GM20431 (cell line): ENCODE data around the gene DLGAP1.

Experiments
- in situ Hi-C: fragments of 300-500 bp; cut with MseI, MboI; formaldehyde crosslinking; loops from one replicate; pipeline ENCODE4 v1.15.0; 2020; ENCODE audit warnings: low sequenced_read_pairs; ENCODE audit not compliant: unreplicated experiment

DLGAP1 gene

GRCh38 chr18:4024702-4025101 lies 430.4 kb downstream of the DLGAP1 start:
- in situ Hi-C loops, result loop anchor here (25.0 kb wide), 1 partner anchor 237 kb away; no protein-coding TSS in a partner anchor

- in situ Hi-C loops, result loop anchor here (25.0 kb wide), 1 partner anchor 235 kb away; no protein-coding TSS in a partner anchor
These were observed 432.4 kb downstream of the DLGAP1 start for GRCh38 chr18:4022749-4023148.

GRCh38 chr18:4020026-4020425 lies 435.1 kb downstream of the DLGAP1 start:
- in situ Hi-C loops, result loop anchor here (25.0 kb wide), 1 partner anchor 233 kb away; no protein-coding TSS in a partner anchor

- in situ Hi-C loops, result loop anchor here (25.0 kb wide), 1 partner anchor 230 kb away; no protein-coding TSS in a partner anchor
These were observed 437.6 kb downstream of the DLGAP1 start for GRCh38 chr18:4017480-4017879.

- in situ Hi-C loops, result loop anchor here (25.0 kb wide), 1 partner anchor 229 kb away; no protein-coding TSS in a partner anchor
These were observed 438.6 kb downstream of the DLGAP1 start for GRCh38 chr18:4016391-4017049.

GRCh38 chr18:4007846-4008245 lies 447.3 kb downstream of the DLGAP1 start:
- in situ Hi-C loops, result loop anchor here (25.0 kb wide), 1 partner anchor 221 kb away; no protein-coding TSS in a partner anchor

GRCh38 chr18:4004183-4004829 lies 450.8 kb downstream of the DLGAP1 start:
- in situ Hi-C loops, result loop anchor here (25.0 kb wide), 1 partner anchor 217 kb away; no protein-coding TSS in a partner anchor

GRCh38 chr18:3998698-3999333 lies 456.3 kb downstream of the DLGAP1 start:
- in situ Hi-C loops, result no loop called here

- in situ Hi-C loops, result no loop called here
These were observed 459.5 kb downstream of the DLGAP1 start for GRCh38 chr18:3995476-3996102.

GRCh38 chr18:3993941-3994687 lies 461.0 kb downstream of the DLGAP1 start:
- in situ Hi-C loops, result no loop called here

- in situ Hi-C loops, result no loop called here
These were observed 469.4 kb downstream of the DLGAP1 start for GRCh38 chr18:3985664-3986063.

- in situ Hi-C loops, result no loop called here
These were observed 470.1 kb downstream of the DLGAP1 start for GRCh38 chr18:3985020-3985419.

- in situ Hi-C loops, result no loop called here
These were observed 470.8 kb downstream of the DLGAP1 start for GRCh38 chr18:3984163-3984757.

GRCh38 chr18:3983351-3983969 lies 471.6 kb downstream of the DLGAP1 start:
- in situ Hi-C loops, result no loop called here

GRCh38 chr18:3982541-3982940 lies 472.6 kb downstream of the DLGAP1 start:
- in situ Hi-C loops, result no loop called here

- in situ Hi-C loops, result no loop called here
These were observed 476.1 kb downstream of the DLGAP1 start for GRCh38 chr18:3979024-3979423.

- in situ Hi-C loops, result no loop called here
These were observed 481.8 kb downstream of the DLGAP1 start for GRCh38 chr18:3973191-3973850.

GRCh38 chr18:3972291-3972930 lies 482.7 kb downstream of the DLGAP1 start:
- in situ Hi-C loops, result no loop called here
